GOT3 (cell line): ENCODE data around the gene SPATA31D4.

Experiments
- DNase-seq: peaks from one replicate; lab custom pipeline; 2025; ENCODE audit warnings: mixed read lengths; lab: John Stamatoyannopoulos, UW

SPATA31D4 gene

GRCh38 chr9:81964218-81965171 is 36.3 kb downstream of the SPATA31D4 start:
- no peak for DNase-seq

GRCh38 chr9:81968026-81968425 is 39.8 kb downstream of the SPATA31D4 start:
- DNase-seq, result no peak

GRCh38 chr9:81969971-81970370 is 41.7 kb downstream of the SPATA31D4 start:
- no peak for DNase-seq

GRCh38 chr9:81971727-81972126 is 43.5 kb downstream of the SPATA31D4 start:
- no peak for DNase-seq

GRCh38 chr9:81974764-81975163 is 46.5 kb downstream of the SPATA31D4 start:
- DNase-seq, result no peak

GRCh38 chr9:81976351-81976750 is 48.1 kb downstream of the SPATA31D4 start:
- no peak for DNase-seq

- DNase-seq, result no peak
These were observed 51.0 kb downstream of the SPATA31D4 start for GRCh38 chr9:81979196-81979595.

- no peak for DNase-seq
These were observed 52.3 kb downstream of the SPATA31D4 start for GRCh38 chr9:81980568-81980967.

GRCh38 chr9:81981883-81982282 is 53.7 kb downstream of the SPATA31D4 start:
- DNase-seq, result no peak
